Epithelial cell of proximal tubule (primary cell): ENCODE measurements around the gene SLC36A4. TPM values are rescaled to one million over a fixed set of nuclear protein-coding genes. Genes with fewer than 3 reads are reported as not detected.

Experiments
- DNase-seq: peaks from one replicate; pipeline ENCODE4 v3.0.0-alpha.2; 2011; ENCODE audit warnings: low read depth
- H3K4me3 ChIP-seq: 2 replicates; pipeline ENCODE4 v1.5.1; 2011; ENCODE audit warnings: low read depth, mild to moderate bottlenecking, low read length
- CTCF ChIP-seq: conservative IDR thresholded peaks from 2 replicates; pipeline ENCODE4 v1.5.1; 2012; ENCODE audit warnings: low read depth, mild to moderate bottlenecking, low read length
- total RNA-seq: library from RNA; depleted of rRNA; stranded (reverse); fragments of >200 nt; gene quantifications from 2 replicates; pipeline ENCODE4 v1.2.3, GENCODE V29; 2015

SLC36A4 gene
- total RNA-seq, 1 donor from 2014 or later = 5.8 TPM

- no peak for TF ChIP-seq CTCF
- no peak for DNase-seq
- H3K4me3 ChIP-seq = no peak overlapping the region
Measured at GRCh38 chr11:93229876-93230275, 32.1 kb upstream of the SLC36A4 start.

- no peak overlapping the region for H3K4me3 ChIP-seq
- TF ChIP-seq CTCF = peak; percentile 40
- DNase-seq = no peak
Measured at GRCh38 chr11:93225662-93226061, 27.9 kb upstream of the SLC36A4 start.

- TF ChIP-seq CTCF = no peak
- DNase-seq = no peak
- H3K4me3 ChIP-seq = no peak overlapping the region
Measured at GRCh38 chr11:93221539-93221938, 23.7 kb upstream of the SLC36A4 start.

- no peak for DNase-seq
- TF ChIP-seq CTCF = no peak
- H3K4me3 ChIP-seq = no peak overlapping the region
Measured at GRCh38 chr11:93220078-93220477, 22.3 kb upstream of the SLC36A4 start.

- H3K4me3 ChIP-seq = no peak overlapping the region
Measured at GRCh38 chr11:93219440-93219839, 21.6 kb upstream of the SLC36A4 start.

GRCh38 chr11:93216511-93217101 is 18.8 kb upstream of the SLC36A4 start:
- no peak for TF ChIP-seq CTCF
- DNase-seq = no peak
- H3K4me3 ChIP-seq = no peak overlapping the region

More at GRCh38 chr11:93219440-93219839, 21.6 kb upstream of the SLC36A4 start:
- no peak for DNase-seq
- no peak for TF ChIP-seq CTCF

GRCh38 chr11:93213622-93214021 is 15.8 kb upstream of the SLC36A4 start:
- no peak for TF ChIP-seq CTCF
- H3K4me3 ChIP-seq = no peak overlapping the region
- no peak for DNase-seq
